Activated T-cell treated with anti-CD3 and anti-CD28 coated beads, Interleukin-2, amount 50 U/mL, for 48 hours (primary cell): ENCODE data around the gene UBR2.
A peak's percentile ranks its signal among the peaks of the same experiment; 100 is the strongest.
"Not testable (repeated sequence)": the region's sequence is repeated elsewhere in the genome, so short reads cannot be mapped to it uniquely, and the experiment has no call there.

Source experiments
- DNase-seq, 2 experiments: peaks; one replicate each; pipeline ENCODE4 v3.0.0-alpha.2; 2020

UBR2 gene

GRCh38 chr6:42618686-42619085 is 54.9 kb downstream of the UBR2 start:
- DNase-seq = no peak

GRCh38 chr6:42619963-42620362 is 56.1 kb downstream of the UBR2 start:
- no peak for DNase-seq

- no peak for DNase-seq
Measured at GRCh38 chr6:42624601-42625000, 60.8 kb downstream of the UBR2 start.

- no peak for DNase-seq
Measured at GRCh38 chr6:42627044-42627443, 63.2 kb downstream of the UBR2 start.

DNA sequence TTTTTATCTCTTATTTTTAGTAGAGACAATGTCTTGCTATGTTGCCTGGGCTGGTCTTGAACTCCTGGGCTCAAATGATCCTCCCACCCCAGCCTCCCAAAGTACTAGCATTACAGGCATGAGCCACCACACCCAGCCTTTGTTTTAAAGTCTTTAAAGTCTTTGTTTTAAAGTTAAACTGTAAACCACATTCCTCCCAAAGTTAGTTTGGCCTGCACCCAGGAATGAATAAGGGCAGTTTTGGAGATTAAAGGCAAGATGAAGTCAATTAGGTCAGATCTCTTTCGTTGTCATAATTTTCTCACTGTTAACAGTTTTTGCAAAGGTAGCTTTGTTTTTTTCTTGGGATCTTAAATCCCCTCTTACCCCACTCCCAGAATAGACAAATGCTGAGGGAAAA is 63.8 kb downstream of the UBR2 start:
- DNase-seq = no peak

GRCh38 chr6:42628604-42629003 is 64.8 kb downstream of the UBR2 start:
- DNase-seq = no peak

DNA sequence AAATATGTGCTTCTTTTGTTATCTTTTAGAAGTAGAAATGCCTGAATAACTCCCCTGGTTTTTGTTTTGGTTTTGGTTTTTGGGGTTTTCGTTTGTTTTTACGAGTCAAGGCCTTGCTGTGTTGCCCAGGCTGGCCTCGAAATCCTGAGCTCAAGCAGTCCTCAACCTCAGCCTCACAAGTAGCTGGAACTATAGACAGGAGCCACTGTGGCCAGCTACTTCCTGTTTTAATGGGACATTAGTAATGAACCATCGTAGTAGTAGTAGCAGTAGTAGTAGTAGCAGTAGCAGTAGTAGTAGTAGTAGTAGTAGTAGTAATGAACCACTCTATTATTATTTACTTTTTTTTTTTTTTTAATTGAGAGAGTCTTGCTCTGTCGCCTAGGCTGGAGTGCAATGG is 66.0 kb downstream of the UBR2 start:
- DNase-seq = no peak

DNA sequence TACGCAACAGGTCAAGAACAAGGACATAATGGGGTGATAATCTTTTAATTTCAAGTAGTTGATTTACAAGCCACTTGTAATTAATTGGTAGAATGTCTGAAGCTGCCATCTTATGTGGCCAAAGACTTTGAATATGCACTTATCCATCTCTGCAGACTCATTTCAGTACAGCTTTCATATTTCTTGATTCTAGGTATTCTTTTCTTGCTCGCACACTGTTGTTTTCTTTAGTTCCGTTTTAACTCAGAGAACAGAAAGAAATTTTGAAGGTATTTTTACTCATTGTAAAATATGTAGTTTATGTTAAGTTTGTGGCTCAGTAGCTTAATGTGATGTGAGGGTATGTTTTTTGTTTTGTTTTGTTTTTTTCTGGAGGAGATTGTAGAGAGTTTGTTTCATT is 73.9 kb downstream of the UBR2 start:
- DNase-seq = no peak

GRCh38 chr6:42642794-42643193 is 79.0 kb downstream of the UBR2 start:
- no peak for DNase-seq

GRCh38 chr6:42644211-42644610 is 80.4 kb downstream of the UBR2 start:
- no peak for DNase-seq

DNA sequence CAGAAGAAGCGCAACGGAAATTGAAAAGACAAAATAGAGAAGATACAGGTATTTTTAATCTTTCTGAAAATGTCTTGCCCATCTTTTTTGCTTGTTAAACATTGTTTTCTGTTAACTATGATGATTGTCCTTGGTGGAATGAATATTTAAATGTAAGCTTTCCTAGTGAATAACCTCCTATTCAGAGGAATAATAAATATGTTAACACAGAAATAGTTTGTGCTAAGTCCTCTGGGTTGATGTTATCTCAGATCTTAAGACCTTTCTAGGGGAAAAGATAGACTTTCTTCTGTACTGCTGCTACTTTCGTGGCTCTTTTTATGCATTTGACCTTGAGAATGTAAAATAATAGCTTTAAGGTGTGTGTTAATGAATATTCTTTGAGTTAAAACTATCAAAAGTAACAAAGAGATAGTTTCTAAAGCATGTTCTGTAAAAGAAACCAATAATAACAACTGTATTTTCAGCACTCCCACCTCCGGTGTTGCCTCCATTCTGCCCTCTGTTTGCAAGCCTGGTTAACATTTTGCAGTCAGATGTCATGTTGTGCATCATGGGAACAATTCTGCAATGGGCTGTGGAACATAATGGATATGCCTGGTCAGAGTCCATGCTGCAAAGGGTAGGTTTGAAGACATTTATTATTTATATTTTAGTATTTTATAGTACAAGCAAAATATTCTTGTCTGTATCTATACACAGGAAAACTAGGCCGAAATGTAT is 88.4 kb downstream of the UBR2 start:
- no peak for DNase-seq

DNA sequence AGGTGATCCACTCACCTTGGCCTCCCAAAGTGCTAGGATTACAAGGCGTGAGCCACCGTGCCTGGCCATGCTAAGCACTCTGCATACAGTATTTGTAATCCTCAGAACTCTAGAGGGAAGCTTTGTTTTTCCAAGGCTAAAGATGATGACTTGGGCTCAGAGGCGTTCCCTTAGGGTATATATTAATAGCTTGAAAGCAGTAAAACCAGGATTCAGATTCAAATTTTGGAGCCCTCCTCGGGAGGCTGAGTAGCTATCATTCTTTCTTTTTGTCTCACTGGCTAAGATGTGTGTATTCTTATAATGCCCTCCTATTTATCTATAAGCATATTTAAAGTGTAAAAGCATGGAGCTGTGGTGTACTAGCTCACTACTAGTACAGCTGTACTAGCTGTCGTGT is 90.0 kb downstream of the UBR2 start:
- no peak for DNase-seq

DNA sequence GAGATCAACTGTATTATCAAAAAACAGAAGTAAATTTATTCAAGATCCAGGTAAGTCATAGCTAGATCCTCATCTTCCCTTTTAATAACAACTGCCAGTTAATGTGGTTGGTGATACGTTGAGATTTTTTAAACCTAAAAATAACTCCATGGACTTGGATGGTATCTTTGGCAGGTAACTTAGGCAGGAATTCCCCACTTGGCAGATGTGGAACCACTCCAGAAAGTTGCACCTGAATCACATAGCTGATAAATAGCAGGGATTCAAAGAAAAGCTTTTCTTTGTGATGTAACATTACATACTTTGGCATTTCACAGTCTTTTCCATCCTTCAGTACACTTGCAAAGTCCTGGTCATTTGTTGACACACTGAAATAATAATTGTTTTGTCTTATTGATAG is 96.0 kb downstream of the UBR2 start:
- no peak for DNase-seq

DNA sequence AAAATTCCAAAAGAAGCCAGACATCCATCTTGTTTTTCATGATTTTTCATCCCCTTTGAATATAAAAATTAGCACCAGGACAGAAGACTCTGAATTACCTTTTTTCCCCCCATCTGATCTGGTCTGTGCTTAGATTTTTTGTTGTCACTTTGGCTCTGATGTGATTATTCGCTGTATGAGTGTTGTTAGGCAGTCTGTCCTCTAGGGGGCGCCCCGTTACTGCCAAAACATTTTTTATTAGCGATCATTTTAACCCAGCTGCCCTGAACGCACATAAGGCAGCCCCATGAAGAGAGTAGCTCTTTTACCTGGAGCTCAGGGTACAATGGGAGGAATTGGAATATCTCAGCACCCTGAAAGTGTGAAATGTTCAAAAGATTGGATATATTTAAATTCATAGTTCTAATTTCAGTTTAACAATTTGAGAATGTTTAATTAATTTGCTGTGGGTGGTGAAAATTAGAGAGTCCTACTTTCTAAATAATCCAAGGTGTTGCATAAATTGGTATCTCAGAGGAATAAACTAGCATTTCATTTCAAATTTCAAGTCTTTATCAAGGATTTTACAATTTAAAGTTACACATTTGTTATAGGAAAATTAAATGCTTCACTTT is 97.8 kb downstream of the UBR2 start:
- DNase-seq = peak; percentile 88 to 93

DNA sequence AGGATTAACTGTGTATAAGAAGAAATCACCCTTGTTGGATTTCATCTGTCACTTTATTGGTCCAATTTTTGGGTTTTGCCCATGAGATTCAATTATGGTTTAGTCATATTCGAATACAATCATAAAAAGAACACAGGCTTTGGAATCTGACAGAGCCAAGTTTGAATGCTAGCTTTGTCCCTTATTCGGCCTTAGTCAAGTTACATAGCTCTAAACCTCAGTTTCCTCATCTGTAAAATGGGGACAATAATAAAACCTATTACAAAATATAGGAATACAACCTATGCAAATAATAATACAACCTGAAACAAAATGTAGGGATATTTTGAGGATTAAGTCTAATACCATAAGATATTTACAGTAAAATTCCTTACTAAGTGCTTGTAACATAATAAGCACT is 100.9 kb downstream of the UBR2 start:
- no peak for DNase-seq

- DNase-seq = not testable (repeated sequence)
Measured at GRCh38 chr6:42674368-42674767, 110.5 kb downstream of the UBR2 start.

DNA sequence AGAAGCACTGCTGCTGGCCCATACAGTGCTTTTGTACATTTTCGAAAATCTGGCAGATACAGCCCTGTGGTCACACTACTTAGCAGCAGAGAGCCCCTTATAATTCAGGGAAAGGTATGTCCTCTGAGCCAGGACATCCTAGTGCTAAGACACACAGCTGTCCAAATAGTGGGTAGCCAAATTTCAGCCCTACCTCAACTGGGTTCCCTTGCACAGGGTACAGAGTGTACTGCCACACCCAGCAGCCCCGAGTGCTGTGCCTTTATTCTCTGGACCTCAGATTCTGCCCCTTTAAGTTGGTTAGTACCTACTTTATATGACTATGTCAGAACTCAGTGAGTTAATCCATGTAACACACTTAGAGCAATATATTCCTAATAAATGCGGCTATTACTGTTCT is 111.0 kb downstream of the UBR2 start:
- DNase-seq = no peak

GRCh38 chr6:42679358-42679757 is 115.5 kb downstream of the UBR2 start:
- DNase-seq = no peak

GRCh38 chr6:42688281-42688680 is 124.5 kb downstream of the UBR2 start:
- DNase-seq = no peak

DNA sequence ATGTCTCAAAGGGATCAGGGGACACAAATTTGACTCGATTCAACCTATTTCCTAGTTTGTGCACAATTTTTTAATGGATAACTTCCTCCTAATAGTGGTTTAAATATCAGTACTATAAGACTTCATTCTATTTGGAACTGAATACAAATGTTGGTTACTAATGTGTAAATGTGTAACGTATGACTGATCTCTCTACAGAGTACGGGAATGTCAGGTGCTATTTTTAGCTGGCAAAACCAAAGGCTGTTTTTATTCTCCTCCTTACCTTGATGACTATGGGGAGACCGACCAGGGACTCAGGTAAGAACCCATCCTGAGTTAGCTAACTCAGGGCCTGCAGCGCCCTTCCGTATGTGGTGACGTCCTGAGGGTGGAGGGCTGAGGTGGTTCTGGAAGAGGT is 125.5 kb downstream of the UBR2 start:
- DNase-seq = no peak

DNA sequence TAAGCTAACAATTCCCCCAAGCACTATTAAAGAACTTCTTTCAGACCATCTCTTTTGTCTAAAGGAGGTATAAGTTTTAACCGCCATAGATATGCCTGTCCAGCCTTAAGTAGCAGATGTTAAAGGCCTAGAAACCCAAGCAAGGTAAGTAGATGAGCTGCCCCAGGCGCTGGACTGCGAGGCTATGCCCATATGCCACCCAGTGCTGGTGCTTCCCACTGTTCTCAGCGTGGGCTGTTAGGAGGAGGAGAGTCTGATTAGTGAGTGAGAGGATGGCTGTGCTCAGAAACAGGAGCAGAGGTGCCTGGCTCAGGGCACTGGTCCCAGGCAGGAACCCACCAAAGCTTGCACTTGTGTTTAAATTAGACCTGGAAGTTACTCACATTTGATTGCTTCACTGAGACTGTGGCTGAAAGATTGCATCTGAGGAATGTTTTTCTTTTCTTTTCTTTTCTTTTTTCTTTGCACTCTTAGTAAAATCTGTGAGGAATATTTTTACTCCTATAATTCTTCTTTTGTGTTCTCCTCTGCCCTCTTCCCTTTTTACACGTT is 126.4 kb downstream of the UBR2 start:
- no peak for DNase-seq

GRCh38 chr6:42690872-42691271 is 127.0 kb downstream of the UBR2 start:
- no peak for DNase-seq

GRCh38 chr6:42692137-42692911 is 128.5 kb downstream of the UBR2 start:
- no peak for DNase-seq
